ENCODE results near the gene GBGT1.

The GBGT1 gene

DNA sequence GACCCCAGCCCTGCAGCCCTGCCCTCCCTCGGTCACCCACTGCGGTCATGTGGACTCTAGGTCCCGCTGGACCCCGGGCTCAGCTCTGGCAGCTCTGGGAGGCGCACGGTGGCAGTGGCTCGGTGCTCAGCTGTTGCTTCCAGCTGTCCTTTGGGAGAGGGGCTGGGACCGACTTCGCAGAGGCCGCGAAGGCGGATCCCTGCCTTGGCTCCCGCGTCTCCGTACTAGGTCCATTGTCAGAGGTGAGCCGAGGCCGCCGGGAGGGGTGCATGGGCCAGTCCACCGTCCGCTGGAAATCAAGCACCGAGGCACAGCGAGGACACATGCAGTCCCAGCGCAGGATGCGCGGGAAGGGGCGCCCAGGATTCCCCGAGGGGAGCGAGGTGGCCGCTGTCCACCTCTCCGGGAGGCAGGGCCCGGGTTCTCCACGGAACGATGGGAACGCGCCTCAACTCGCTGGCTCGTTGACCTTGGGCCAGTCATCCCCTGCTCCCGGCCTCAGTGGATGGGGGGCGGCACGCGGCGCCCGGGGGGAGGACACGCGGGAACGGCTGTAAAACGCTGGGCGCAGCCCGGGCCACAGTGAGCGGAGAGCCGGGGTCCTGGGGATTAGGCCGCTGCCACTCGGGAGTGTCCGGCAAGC, 732 bp downstream of the GBGT1 start:
- no peak for DNase-seq

- DNase-seq = no peak
These were observed 2.2 kb downstream of the GBGT1 start for GRCh38 chr9:133161547-133161950.

- peak; percentile 55 to 59 for DNase-seq
These were observed 2.8 kb downstream of the GBGT1 start for GRCh38 chr9:133160742-133161546.

DNA sequence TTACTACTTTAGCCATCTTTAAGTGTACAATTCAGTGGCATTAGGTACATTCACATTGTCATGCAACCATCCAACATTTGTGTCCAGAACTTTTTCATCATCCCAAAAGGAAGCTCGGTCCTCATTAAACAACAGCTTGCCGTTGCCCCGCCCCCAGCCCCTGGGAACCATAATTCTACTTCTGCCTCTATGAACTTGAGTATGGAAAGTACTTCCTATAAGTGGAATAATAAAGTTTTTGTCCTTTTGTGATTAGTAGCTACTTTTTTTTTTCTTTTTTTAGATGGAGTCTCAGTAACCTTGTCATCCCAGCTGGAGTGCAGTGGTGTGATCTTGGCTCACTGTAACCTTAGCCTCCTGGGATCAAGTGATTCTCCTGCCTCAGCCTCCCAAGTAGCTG, 5.0 kb downstream of the GBGT1 start:
- no peak for DNase-seq

DNA sequence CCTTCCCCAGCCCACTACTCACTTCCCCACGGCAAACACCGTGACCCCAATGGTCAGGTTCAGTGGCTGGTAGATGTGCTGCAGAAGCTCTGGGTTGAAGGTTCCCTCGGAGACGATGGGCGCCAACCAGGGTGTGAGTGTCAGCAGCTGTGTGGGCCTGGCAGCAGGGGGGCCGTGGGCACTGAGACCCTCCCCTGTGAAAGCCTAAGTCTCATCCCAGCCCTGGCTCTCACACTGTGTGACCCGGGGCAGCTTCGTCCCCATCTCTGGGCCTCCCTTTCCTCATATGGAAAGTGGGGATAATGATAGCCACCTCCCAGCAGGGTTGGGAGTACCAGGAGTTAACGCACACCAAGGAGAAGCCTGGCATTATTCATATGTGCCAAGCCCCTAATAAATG, 8.6 kb downstream of the GBGT1 start:
- DNase-seq = no peak

DNA sequence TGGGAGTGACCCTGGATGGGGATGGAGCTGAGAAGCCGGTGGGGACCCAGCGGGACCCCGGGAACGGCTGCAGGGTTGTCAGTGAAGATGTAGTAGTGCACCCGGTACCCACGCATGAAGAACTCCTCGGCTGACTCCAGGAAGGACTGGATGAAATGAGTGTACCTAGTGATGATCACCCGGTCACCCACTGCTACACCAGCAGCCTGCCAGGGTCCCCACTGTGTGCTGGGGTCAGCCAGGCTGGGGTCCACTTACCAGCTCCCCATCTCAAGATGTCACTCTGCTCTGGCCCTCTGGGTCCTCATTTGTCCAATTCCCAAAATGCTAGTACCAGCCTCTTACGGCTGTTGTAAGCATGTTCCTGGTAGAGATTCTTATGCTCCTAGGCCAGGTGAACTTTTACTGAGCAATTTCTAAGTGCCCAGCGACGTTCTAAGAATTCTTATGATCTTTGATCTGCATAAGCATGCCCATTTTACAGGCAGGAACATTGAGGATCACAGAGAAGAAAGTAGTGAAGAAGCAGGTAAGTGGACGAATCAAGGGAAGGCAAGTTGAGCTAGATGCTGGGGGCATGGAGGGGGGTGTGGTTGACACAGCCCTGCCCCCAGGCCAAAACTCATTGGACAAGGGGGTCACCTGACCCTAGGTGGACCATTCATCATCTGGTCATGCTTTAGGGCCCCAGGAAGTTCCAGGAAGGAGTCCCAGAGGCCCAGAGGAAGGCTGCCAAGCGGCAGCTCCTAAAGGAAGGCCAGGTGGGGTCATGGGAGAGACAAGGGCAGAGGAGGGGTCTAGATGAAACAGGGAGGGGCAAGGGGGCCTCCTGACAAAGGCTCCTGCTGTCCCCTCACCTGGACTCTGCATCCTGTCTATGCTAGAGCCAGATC, 9.4 kb downstream of the GBGT1 start:
- DNase-seq = no peak

- DNase-seq = no peak
These were observed 10.3 kb downstream of the GBGT1 start for GRCh38 chr9:133153227-133154096.

DNA sequence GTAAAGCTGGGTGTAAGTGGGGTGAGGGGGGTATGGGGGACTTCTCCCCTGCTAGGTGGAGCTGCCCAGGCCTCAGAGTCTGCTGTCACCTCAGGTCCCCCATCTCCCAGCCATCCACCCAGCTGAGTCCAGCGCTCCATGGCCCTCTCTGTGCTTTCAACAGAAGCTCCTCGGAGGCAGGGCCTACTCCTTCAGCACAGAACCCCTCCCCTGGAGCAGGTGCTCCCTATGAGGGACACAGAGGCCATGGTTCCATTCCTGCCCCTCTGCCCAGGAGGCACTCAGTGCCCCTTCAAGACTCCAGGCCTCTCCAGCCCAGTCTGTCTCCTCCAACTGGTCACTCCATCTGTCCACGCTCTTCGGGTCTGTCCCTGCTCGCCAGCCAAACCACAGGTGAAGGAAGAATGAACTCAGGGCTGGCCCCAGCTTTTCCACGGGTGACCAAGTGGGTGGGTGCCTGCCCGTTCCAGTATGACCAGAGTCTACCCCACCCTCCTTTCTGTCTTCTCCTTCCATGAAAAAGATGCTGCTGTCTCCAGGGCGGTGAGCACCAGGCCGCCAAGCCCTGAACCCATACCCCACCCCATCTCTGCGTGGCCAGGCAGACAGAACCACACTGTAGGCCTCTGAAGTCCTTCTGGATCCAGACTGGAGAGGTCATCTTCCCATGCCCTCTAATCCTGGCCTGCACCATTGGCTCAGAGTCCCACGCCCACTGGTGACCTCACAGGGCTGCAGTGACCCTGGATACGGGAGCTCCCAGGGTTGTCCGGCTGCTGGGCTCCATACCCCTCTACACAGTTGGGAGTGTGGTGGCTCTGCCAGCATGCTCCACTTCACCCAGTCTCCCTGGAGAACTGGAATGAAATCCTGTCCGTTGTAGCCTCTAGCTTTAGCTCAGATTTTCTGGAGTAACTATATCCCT, 11.9 kb downstream of the GBGT1 start:
- DNase-seq = no peak

DNA sequence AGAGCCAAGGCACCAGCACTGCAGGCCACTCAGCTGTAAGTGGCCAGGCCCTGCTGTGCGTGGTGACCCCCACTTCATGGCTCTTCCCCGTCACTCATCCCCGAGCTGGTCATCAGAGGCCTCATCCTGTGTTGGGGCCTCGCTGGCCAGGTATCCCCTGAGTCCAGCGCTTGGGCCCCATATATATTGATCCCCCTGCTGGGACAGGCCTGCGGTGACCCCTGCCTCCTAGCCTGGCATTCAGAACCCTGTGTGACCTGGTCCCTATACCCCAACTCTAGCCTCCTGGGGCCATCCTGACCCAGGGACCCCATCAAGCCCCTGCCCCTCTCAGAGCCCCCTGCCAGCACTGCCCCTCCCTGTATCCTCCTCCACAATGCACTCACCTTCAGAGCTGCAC, 12.7 kb downstream of the GBGT1 start:
- DNase-seq = no peak

DNA sequence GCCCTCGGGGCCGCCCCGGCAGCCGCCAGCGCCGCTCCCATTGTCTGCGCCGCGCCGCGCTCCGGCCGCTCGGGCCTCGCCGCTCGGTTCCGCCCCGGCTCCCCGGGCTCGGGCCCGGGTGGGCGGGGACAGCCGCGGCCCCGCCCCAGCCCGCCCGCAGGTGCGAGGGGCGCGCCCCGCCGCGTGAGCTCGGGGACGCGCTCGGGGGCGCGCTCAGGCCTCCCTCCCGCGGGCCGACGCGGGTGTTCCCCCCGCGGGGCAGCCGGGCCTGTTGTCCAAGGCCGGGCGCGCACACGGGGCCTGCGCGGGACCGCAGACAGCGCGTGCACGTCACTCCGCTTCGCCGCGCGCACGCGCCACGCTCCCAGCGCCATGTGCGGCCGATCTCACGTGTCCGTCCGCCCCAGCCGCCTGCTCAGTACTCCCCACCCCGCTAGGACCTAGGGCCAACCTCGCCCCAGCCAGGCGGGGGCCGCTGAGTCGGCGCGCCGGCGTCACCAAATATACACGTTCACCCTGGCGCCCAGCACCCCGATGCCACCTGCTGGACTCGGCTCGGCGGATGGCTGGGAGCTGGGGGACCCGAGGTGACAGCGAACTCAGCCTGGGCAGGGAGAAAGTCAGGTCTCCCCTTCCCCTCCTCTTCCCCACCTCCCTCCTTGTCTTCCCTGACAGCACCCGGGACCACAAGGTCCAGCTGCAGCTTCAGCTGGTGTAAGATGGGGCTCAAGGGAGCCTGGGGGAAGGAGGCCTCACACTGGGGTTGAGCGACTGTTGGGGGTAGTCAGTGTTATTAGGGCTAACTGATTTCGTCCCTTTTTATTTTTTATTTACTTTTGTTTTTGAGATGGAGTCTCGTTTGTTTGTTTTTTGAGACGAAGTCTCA, 14.3 kb downstream of the GBGT1 start:
- peak; percentile 87 to 91 for DNase-seq

DNA sequence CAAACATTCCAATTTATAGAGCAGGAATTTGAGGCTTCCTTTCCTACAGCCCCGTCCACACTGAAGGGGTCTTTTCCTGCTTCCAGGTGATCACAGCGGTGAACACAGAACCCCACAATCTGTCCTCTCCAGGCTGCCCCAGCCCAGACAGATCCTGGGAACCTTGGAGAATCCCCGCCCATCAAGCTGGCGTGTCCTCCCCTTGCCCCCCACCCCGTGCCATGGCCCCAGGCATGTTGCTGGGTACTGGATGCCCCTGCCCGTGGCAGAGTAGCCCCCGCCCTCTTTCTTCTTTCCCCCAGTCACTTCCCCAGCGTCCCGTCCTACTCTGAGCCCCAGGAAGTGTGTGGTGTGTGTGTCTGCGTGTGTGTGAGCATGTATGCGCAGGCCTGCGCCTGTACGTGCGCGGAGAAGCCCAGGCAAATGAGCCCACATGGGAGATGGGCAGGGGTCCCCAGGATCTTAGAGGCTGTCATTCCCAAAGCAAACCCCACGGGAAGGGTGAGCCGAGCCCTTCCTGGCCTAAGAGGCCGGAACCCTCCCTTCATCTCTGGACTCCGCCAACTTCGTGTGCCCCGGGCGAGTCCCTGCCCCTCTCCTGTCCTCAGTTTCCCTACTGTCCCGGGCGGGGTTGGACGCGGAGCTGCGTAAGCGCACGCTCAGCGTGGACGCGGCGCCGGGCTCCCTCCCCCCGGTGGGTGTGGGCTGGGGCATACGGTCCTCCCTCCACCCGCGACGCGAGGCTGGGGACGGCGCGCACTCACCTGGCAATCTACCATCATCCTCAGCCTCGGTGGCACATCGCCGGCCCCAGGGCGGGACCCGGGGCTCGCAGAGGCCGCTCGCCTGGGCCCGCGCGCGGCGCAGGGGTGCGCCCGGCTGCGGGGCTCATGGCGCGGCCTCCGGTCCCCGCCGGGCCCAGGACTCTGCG, 15.2 kb downstream of the GBGT1 start:
- peak; percentile 69 to 72 for DNase-seq

DNA sequence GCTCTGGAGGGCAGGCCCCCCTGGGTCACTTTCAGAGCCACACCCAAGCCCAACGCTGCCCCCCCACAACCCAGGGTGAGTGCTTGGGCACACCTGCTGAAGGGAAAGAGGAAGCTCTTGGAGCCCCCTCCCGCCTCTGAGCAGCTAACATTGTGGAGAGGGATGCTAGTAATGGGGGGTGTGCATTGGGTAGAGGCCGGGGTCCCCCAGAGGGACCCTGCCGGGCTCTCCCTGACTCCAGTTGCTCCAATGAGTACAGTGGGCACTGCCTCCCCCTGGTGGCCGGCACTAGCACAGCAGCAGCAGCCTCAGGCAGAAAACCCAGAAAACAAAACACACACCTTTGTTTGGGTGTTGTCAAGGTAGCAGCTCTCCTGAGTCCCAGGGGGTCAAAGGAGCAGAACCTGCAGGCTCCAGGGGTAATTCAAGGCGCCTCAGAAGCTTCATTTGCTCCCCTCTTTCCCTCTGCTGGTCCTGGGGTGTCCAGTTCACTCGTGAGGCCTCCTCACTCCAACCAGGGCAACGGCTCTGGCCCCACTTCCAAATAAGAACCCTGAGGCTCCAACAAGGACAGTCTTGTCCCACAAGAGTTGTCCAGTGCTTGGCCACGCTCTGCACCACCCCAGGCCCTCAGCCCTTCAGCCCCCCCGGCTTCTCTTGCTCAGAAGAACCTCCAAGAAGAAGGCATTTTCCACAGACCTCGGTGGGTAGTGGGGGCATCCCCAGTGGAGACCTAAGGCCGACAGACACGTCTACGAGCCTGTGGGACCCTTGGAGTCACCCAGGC, 16.1 kb downstream of the GBGT1 start:
- DNase-seq = peak; percentile 90 to 91

DNA sequence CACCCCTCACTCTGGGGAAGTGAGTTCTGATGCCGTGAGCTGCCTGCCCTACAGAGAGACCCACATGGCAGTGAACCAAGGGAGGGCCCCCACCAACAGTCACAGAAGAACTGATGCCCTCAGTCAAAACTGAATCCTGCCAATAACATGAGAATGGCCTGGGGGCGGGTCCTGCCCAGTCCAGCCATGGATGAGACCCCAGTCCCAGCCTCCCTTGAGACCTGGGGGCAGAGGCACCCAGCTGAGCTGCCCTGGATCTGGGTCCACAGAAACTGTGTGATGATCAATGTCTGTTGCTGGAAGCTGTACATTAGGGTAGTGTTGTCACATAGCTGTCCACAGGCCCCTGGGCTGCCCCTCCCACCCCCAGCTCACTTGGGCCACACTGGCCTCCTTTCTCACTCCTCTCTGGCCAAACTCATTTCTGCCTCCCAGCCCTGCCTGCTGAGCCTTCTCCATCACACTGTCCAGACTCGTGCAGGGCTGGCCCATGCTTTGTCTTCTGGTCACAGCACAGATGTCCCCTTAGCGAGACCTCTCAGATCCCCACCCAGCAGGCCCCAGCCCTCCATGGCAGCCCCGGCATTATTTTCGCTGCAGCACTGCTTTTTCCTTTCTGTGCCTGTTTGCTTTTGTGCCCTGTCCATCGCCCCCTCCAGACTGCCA, 16.8 kb downstream of the GBGT1 start:
- no peak for DNase-seq

GRCh38 chr9:133144904-133145851, 18.5 kb downstream of the GBGT1 start:
- peak in 1 of 2 experiments; percentile 39 for DNase-seq

DNA sequence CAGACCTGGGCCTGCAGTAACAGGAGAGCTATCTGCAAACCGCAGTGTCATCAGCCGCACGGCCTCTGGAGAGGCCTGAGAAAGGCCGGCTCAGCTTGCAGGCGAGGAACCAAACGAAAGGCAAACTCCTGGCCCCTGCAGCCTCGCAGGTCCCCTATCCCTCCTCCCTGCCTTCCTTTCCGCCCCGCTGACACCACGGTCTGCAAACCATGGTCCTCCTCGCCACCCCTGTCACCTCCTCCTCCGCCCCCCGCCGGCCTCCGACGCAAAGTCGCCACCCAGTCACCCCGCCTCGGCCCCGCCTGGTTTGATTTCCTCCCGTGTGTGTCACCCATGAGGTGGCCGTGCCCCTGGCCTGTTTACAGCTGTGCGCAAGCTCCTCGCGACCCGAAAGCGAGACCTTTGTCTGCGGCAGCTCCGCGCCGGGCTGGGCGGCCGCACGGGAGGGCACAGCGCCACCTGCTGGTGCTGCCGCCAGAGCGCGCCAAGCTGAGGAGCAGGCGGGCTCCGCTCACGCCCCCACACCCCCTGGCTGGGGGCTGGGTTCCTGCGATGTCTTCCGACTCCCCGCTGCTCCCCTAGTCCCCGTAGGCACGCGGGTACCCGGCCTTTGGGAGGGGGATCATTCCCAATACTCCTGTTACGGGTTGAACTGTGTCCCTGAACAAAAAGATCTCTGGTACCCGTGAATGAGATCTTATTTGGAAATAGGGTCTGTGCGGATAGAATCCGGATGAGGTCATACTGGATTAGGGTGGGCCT, 19.4 kb downstream of the GBGT1 start:
- peak; percentile 88 to 90 for DNase-seq

Measured in activated T-cell treated with anti-CD3 and anti-CD28 coated beads, Interleukin-2, amount 50 U/mL, for 48 hours (primary cell).